GM18907 (cell line): Measurements from ENCODE around the gene UPK1B.

Experiments
- ATAC-seq: cut with Tn5 transposase; IDR thresholded peaks from one replicate; pipeline ENCODE4 v1.9.1; 2021; ENCODE audit warnings: mild to moderate bottlenecking, moderate library complexity; ENCODE audit not compliant: unreplicated experiment

Gene UPK1B

GRCh38 chr3:119245778-119246177 is 72.4 kb downstream of the UPK1B start:
- no peak for ATAC-seq
